ENCODE measurements around the gene POMZP3.
"Not testable (repeated sequence)": the region's sequence is repeated elsewhere in the genome, so short reads cannot be mapped to it uniquely, and the experiment has no call there.

Gene POMZP3

GRCh38 chr7:76626989-76627642, at the start of gene POMZP3:
Gene POMZP3, minus strand, starts transcription at chr7:76627279. Its CDS starts 1,215 bp downstream, at chr7:76626064.
- DNase-seq (ENCODE audit: low spot score) = not testable (repeated sequence)

GRCh38 chr7:76675783-76676182, 48.7 kb upstream of the POMZP3 start:
- not testable (repeated sequence) for DNase-seq (ENCODE audit: low spot score)

GRCh38 chr7:76673346-76673745, 46.3 kb upstream of the POMZP3 start:
- DNase-seq (ENCODE audit: low spot score) = not testable (repeated sequence)

- not testable (repeated sequence) for DNase-seq (ENCODE audit: low spot score)
Observed at GRCh38 chr7:76659212-76659611, 32.1 kb upstream of the POMZP3 start.

GRCh38 chr7:76656425-76656824, 29.3 kb upstream of the POMZP3 start:
- not testable (repeated sequence) for DNase-seq (ENCODE audit: low spot score)

GRCh38 chr7:76642620-76643019, 15.5 kb upstream of the POMZP3 start:
- DNase-seq (ENCODE audit: low spot score) = not testable (repeated sequence)

GRCh38 chr7:76637061-76637691, 10.1 kb upstream of the POMZP3 start:
- DNase-seq (ENCODE audit: low spot score) = not testable (repeated sequence)

GRCh38 chr7:76626581-76626980, 498 bp downstream of the POMZP3 start:
- DNase-seq (ENCODE audit: low spot score) = not testable (repeated sequence)

- not testable (repeated sequence) for DNase-seq (ENCODE audit: low spot score)
Observed at GRCh38 chr7:76619439-76620190, 7.5 kb downstream of the POMZP3 start.

GRCh38 chr7:76613783-76614182, 13.3 kb downstream of the POMZP3 start:
- DNase-seq (ENCODE audit: low spot score) = not testable (repeated sequence)

- not testable (repeated sequence) for DNase-seq (ENCODE audit: low spot score)
Observed at GRCh38 chr7:76612232-76612631, 14.8 kb downstream of the POMZP3 start.

GRCh38 chr7:76609864-76610263, 17.2 kb downstream of the POMZP3 start:
- DNase-seq (ENCODE audit: low spot score) = not testable (repeated sequence)

- DNase-seq (ENCODE audit: low spot score) = not testable (repeated sequence)
Observed at GRCh38 chr7:76608469-76608868, 18.6 kb downstream of the POMZP3 start.

GRCh38 chr7:76606027-76606426, 21.1 kb downstream of the POMZP3 start:
- not testable (repeated sequence) for DNase-seq (ENCODE audit: low spot score)

GRCh38 chr7:76600650-76601049, 26.4 kb downstream of the POMZP3 start:
- not testable (repeated sequence) for DNase-seq (ENCODE audit: low spot score)

GRCh38 chr7:76600116-76600482, 27.0 kb downstream of the POMZP3 start:
- not testable (repeated sequence) for DNase-seq (ENCODE audit: low spot score)

- DNase-seq (ENCODE audit: low spot score) = not testable (repeated sequence)
Observed at GRCh38 chr7:76598590-76599264, 28.4 kb downstream of the POMZP3 start.

- DNase-seq (ENCODE audit: low spot score) = not testable (repeated sequence)
Observed at GRCh38 chr7:76597288-76597687, 29.8 kb downstream of the POMZP3 start.

GRCh38 chr7:76592694-76593093, 34.4 kb downstream of the POMZP3 start:
- not testable (repeated sequence) for DNase-seq (ENCODE audit: low spot score)

- DNase-seq (ENCODE audit: low spot score) = not testable (repeated sequence)
Observed at GRCh38 chr7:76591602-76592304, 35.3 kb downstream of the POMZP3 start.

GRCh38 chr7:76591033-76591432, 36.0 kb downstream of the POMZP3 start:
- not testable (repeated sequence) for DNase-seq (ENCODE audit: low spot score)
